GM21360 (cell line): ENCODE data around the gene CLASP1.

Experiments
- ATAC-seq: cut with Tn5 transposase; IDR thresholded peaks from one replicate; pipeline ENCODE4 v1.9.1; 2021; ENCODE audit warnings: mild to moderate bottlenecking, moderate library complexity; ENCODE audit not compliant: unreplicated experiment

Gene CLASP1

GRCh38 chr2:121436918-121437317 is 212.3 kb downstream of the CLASP1 start:
- no peak for ATAC-seq

GRCh38 chr2:121435790-121436189 is 213.5 kb downstream of the CLASP1 start:
- ATAC-seq, result no peak

- ATAC-seq, result no peak
These were observed 218.0 kb downstream of the CLASP1 start for GRCh38 chr2:121431214-121431613.

- ATAC-seq, result no peak
These were observed 219.2 kb downstream of the CLASP1 start for GRCh38 chr2:121429927-121430520.

GRCh38 chr2:121429119-121429903 is 220.0 kb downstream of the CLASP1 start:
- ATAC-seq, result no peak

DNA sequence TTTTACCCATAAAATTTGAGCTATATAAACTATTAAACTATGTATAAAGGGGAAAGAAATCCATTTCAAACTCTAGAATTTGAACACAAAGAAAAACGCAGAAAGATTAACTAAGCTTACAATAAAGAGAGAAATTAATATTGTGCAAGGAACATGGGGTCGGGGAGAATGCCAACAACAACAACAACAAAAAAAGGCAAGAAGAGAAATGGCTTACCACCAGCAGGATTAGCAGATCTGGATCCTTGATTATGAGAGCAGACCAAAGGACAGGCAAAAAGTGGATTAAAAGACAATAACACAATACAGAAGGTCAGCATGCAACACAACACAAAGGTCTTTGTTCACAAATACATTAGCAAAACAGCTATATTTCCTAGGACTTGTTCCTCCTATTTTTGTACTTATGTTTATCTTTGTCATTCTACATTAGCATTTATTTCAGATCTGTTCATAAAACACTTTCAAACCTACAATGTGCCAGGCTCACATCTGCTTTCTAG is 222.0 kb downstream of the CLASP1 start:
- no peak for ATAC-seq

GRCh38 chr2:121420486-121420885 is 228.8 kb downstream of the CLASP1 start:
- no peak for ATAC-seq

- no peak for ATAC-seq
These were observed 230.1 kb downstream of the CLASP1 start for GRCh38 chr2:121419081-121419699.

- ATAC-seq, result no peak
These were observed 230.7 kb downstream of the CLASP1 start for GRCh38 chr2:121418494-121419058.

DNA sequence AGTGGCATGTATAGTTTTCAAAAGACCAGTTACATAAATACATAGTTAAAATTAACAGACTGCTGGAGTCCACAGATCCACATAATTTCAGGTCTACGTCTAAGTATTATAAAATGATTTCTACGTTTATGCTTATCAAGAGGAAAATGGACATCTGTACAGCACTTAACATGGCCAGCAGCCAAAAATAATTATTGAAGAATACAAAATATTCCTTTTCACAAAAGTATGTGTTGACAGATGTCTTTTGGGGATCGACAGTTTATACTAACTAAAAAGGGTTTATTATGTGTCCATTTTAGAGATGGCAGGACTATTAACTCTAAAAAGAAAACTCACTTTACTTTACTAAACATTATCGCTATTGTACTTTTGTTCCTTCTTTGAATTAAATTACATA is 231.4 kb downstream of the CLASP1 start:
- no peak for ATAC-seq

- no peak for ATAC-seq
These were observed 233.5 kb downstream of the CLASP1 start for GRCh38 chr2:121415727-121416126.

DNA sequence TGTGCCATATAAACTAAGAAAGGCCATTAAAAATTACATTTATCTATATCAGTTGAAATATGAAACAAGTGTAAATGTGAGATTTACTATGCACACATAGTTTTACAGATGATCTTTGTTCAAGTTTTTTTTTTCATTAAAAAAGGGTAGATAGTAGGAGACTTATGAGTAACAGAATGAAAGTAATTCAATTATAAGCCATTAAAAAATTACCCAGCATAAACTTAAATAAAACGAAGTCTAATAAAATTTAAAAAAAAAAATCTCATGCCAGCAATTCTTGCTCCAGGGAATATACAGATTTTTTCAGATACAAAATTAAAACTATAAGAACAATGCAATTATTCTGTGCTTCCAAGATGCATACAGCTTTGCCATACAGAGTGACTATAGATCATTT is 236.9 kb downstream of the CLASP1 start:
- no peak for ATAC-seq

DNA sequence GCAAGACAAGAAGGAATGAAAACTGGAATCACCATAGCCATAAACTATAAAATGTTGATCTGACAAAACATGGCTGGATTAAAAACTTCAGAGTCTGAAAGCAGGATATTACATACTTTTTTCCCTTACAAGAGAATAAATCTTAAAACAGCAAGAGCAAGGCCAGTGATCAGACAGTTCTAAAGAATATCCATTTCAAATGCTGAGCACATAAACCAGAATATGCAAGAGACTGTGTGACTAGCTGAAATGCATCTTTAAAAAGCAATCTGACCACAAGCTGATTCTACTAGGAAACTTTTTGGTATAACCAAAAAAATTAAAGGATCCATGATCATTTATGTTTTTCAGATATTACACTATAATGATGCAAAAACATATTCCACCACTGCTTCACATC is 239.3 kb downstream of the CLASP1 start:
- ATAC-seq, result no peak

DNA sequence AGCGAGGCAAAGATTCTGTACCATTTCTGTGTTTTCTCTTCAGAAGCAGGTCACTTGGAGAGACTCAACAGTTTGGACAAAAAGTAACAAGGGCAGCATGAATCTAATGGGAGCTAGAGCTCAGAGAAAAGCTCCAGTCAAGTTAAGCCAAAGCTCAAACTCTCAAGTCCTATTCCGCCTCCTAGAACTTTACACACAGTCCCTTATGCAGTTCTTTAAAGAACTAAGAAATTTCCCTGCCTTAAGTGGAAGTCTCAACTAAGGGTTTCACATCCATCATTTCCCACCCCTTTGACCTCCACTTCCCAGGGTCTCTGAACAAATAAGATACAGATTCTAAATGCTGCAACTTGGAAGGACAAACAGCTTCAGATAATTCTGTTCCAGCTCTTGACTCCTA is 239.9 kb downstream of the CLASP1 start:
- no peak for ATAC-seq

- no peak for ATAC-seq
These were observed 240.6 kb downstream of the CLASP1 start for GRCh38 chr2:121408641-121409040.

GRCh38 chr2:121405233-121405632 is 244.0 kb downstream of the CLASP1 start:
- ATAC-seq, result no peak

DNA sequence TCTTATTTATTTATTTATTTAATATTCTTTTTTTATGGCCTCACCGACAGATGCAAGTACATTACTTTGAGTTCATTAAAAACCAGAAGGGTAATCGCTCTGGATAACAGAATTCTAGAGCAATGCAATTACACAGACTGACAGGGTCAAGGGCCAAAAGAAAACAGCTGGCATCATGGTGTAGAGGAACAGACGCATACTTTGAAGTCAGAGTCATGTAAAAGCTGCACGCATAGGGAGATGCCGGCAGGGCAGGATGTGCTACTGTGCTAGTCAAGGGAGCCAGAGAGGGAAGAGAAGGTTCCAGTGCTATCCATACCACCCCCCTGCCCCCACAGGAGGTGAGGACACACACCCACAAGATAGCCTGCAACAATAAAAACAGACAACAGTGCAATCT is 249.1 kb downstream of the CLASP1 start:
- ATAC-seq, result no peak

DNA sequence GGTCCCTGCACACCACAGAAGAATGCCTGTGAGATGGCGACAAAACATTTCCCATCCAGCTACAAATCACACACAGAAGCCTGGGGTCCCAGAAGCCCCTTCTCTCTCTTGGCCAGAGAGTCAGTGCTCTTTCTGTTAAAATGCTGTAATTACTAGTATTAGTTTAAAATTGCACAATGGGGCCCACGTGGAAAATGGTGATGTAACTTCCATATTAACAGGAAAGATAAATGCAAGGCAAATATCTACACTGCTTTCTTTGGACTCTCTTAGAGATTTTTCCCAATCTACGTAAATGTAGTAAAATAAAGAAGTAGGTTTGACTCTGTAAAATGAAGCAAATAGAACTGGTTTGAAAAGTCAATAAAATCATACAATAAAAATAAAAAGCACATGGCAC is 250.4 kb downstream of the CLASP1 start:
- ATAC-seq, result no peak

DNA sequence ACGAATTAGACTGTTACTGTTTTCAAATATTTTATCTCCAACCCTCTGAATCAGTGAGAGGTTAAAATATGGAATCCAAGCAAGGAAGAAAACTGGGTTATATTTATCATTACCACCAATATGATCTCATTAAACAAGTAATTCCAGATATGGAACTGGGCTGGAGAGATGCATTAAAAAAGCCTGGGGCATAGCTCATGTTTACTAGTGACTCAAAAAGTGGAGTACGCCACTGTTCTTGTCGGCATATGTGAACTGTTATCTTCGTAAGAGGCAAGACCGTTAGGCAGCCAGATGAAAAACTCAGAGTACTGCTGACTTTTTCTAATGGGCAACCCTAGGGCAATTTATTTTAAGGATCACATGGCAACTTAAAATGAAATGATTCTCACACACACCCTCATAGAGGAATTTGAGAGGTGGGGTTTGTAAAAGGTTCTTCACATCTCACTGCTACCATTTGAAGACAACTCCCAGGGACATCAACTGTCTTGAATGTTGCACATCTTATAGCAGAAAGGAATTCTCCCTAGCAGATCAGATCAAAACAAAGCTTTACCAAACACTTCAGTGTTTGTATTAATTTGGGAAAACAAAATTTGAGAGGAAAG is 259.1 kb downstream of the CLASP1 start:
- no peak for ATAC-seq

- no peak for ATAC-seq
These were observed 260.9 kb downstream of the CLASP1 start for GRCh38 chr2:121388371-121388770.

- no peak for ATAC-seq
These were observed 261.5 kb downstream of the CLASP1 start for GRCh38 chr2:121387591-121388325.
